PC-3 (cell line): Measurements from ENCODE around the gene OR7C1.

Experiments
- CTCF ChIP-seq: fragments of 300-600 bp; sonication (generic); conservative IDR thresholded peaks from 2 replicates; pipeline ENCODE4 v1.5.1; 2017; ENCODE audit warnings: antibody characterized with exemption, low read depth, mild to moderate bottlenecking, low read length
- EZH2phosphoT487 ChIP-seq: fragments of 300-600 bp; sonication (generic); IDR thresholded peaks from 2 replicates; pipeline ENCODE4 v1.6.1; 2018; ENCODE audit warnings: mild to moderate bottlenecking, antibody characterized with exemption, low read length, borderline replicate concordance

- TF ChIP-seq EZH2phosphoT487 (no peak), CTCF (no peak)
Observed at GRCh38 chr19:14764401-14764800, 70.6 kb downstream of the OR7C1 start.
